T-cell (primary cell): ENCODE measurements around the gene ENOX1. TPM values are rescaled to one million over a fixed set of nuclear protein-coding genes. Genes with fewer than 3 reads are reported as not detected.

ENCODE experiments used
- ATAC-seq, 4 experiments: fragments of 200-7000 bp in 3 of 4; fragments of 150-1000 bp in 1 of 4; cut with Tn5 transposase; replicated peaks in 1 of 4; 1 replicate in 3 of 4; 2 replicates in 1 of 4; pipeline ENCODE4 v1.10.0; 2021; ENCODE audit warnings: moderate library complexity in 3 of 4, mild to moderate bottlenecking in 2 of 4, moderate number of reproducible peaks in 1 of 4
- CTCF ChIA-PET, 2 donors: fragments of 300-600 bp; sonication (Branson Sonifier 250); formaldehyde crosslinking; loops; one replicate each; lab custom pipeline; 2022; ENCODE audit warnings: antibody characterized with exemption in 2 of 2; lab: Charles Lee
- POLR2A ChIA-PET, 2 donors: fragments of 300-600 bp; sonication (Branson Sonifier 250); formaldehyde crosslinking; loops; one replicate each; lab custom pipeline; 2022; ENCODE audit warnings: antibody characterized with exemption in 2 of 2; lab: Charles Lee
- DNase-seq, 35 experiments: peaks; one replicate each; pipeline versions ENCODE4 v3.0.0 to v3.0.0-alpha.2; 2013 to 2023
- H3K27ac ChIP-seq: one replicate; pipeline ENCODE4 v1.5.1; 2013; ENCODE audit warnings: low read length
- H3K27me3 ChIP-seq, 2 experiments: replicated peaks in 1 of 2; 1 replicate in 1 of 2; 2 replicates in 1 of 2; pipeline versions ENCODE4 v1.6.1 to v1.7.0; 2013; ENCODE audit warnings: low read length in 1 of 2, mixed read lengths in 1 of 2; ENCODE audit not compliant: control insufficient read depth in 2 of 2, insufficient read depth in 2 of 2; ENCODE audit errors: extremely low read depth in 1 of 2
- H3K36me3 ChIP-seq, 2 donors: 1 replicate in 1 of 2; 2 replicates in 1 of 2; pipeline versions ENCODE4 v1.6.1 to v1.7.0; 2013; ENCODE audit warnings: low read length in 1 of 2; ENCODE audit not compliant: control insufficient read depth in 2 of 2, insufficient read depth in 1 of 2; ENCODE audit errors: extremely low read depth in 1 of 2
- H3K4me1 ChIP-seq, 2 experiments: 1 replicate in 1 of 2; 2 replicates in 1 of 2; pipeline versions ENCODE4 v1.6.1 to v1.7.0; 2013; ENCODE audit warnings: low read length in 2 of 2, mixed read lengths in 1 of 2; ENCODE audit not compliant: insufficient read depth in 2 of 2, control insufficient read depth in 1 of 2; ENCODE audit errors: extremely low read depth in 1 of 2
- H3K4me3 ChIP-seq, 2 donors: 1 replicate in 1 of 2; 2 replicates in 1 of 2; pipeline versions ENCODE4 v1.5.1 to v1.7.0; 2013; ENCODE audit warnings: mild to moderate bottlenecking in 2 of 2, low read length in 1 of 2, moderate library complexity in 1 of 2; ENCODE audit not compliant: control insufficient read depth in 1 of 2; ENCODE audit errors: extremely low read depth in 1 of 2
- H3K9me3 ChIP-seq: 2 replicates; pipeline ENCODE4 v1.7.0; 2013
- H3K27ac Mint-ChIP-seq, 2 donors: one replicate each; pipeline ENCODE4 v1.8.0; 2020 to 2021; ENCODE audit warnings: mild to moderate bottlenecking in 2 of 2, mixed read lengths in 2 of 2
- H3K27me3 Mint-ChIP-seq, 2 donors: one replicate each; pipeline ENCODE4 v1.8.0; 2021 to 2022; ENCODE audit warnings: mixed read lengths in 2 of 2
- H3K36me3 Mint-ChIP-seq: one replicate; pipeline ENCODE4 v1.8.0; 2021; ENCODE audit warnings: mixed read lengths
- H3K4me1 Mint-ChIP-seq, 3 donors: one replicate each; pipeline ENCODE4 v1.8.0; 2020 to 2022; ENCODE audit warnings: mixed read lengths in 3 of 3, mild to moderate bottlenecking in 1 of 3
- H3K4me3 Mint-ChIP-seq, 3 donors: one replicate each; pipeline ENCODE4 v1.8.0; 2020 to 2022; ENCODE audit warnings: mild to moderate bottlenecking in 3 of 3, mixed read lengths in 3 of 3, moderate library complexity in 3 of 3
- H3K9me3 Mint-ChIP-seq, 3 donors: one replicate each; pipeline ENCODE4 v1.8.0; 2020 to 2022; ENCODE audit warnings: mixed read lengths in 3 of 3
- WGBS: methylation state at CpG from one replicate; pipeline ENCODE4 v1.1.5; 2013; ENCODE audit warnings: missing lambda C conversion rate; ENCODE audit not compliant: insufficient coverage; 5-methylcytosine and 5-hydroxymethylcytosine counted together
- total RNA-seq, 35 experiments: library from RNA in 6 of 35; stranded (reverse) in 6 of 35; fragments of 120-200 nt in 1 of 35; gene quantifications; one replicate each; pipeline versions ENCODE4 v1.2.1 to v1.2.4 and lab custom pipeline; 2013 to 2026

The ENOX1 gene
- total RNA-seq, 5 donors from 2014 or later (not counting 1 experiment from before 2014, with no cell fraction given) = 0.10 TPM; not detected in 4

DNA sequence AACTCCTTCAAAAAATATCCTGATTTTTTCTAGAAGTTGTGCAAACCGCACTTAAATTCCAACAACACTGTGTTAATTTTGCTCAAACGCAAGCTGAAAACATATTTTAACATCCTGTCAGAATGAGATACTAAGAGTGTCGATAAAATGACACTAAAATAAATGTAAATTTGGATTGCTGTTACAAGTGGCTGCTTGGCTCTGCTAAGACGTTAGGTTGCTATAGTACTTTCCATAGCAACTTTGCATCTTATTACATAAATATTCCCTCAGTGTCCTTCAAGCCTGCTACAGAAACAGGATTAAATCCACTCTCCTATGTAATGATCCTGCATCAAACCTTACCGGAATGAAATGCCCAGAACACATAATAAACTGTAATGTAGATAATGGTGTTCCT lies 471.2 kb downstream of the ENOX1 start:
- no peaks in the 10 kb centered on the region for H3K36me3 Mint-ChIP-seq
- no peak overlapping the region for H3K4me3 ChIP-seq
- WGBS = no CpG with 5 or more reads among the region's 5 CpGs
- H3K27me3 Mint-ChIP-seq = peaks cover 9 to 10% of the 10 kb centered on the region in 2 donors
- CTCF ChIA-PET = no interaction called here
- no peak for DNase-seq
- H3K9me3 Mint-ChIP-seq = no peaks in the 10 kb centered on the region
- peaks cover 0 to 6% of the 10 kb centered on the region in 2 experiments for H3K27me3 ChIP-seq
- H3K9me3 ChIP-seq = no peaks in the 10 kb centered on the region
- no peaks in the 10 kb centered on the region for H3K4me1 ChIP-seq
- POLR2A ChIA-PET = no interaction called here
- H3K36me3 ChIP-seq = no peaks in the 10 kb centered on the region
- H3K27ac ChIP-seq = no peak overlapping the region
- no peaks in the 10 kb centered on the region for H3K4me1 Mint-ChIP-seq
- H3K27ac Mint-ChIP-seq = no peak overlapping the region
- ATAC-seq = no peak
- H3K4me3 Mint-ChIP-seq = no peak overlapping the region

DNA sequence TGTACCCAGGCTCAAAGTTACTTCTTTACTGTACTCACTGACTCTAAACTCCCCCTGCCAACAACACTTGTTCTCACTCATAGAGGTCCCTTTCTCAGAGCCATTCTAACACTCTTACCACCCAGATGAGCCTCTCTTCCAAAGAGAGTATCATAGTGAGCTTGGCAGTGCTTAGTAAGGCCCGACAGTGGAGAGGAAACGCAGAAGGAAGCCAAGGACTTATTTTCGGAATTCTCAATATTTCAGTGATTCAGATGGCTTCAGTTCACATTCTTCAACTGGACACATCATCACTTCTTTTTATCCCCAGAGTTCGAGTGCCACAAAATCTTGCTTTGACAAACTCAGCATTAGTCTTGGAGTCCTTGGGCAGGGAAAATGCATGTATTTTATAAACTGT lies 477.5 kb downstream of the ENOX1 start:
- H3K4me3 ChIP-seq = no peak overlapping the region
- no peaks in the 10 kb centered on the region for H3K4me1 Mint-ChIP-seq
- H3K9me3 ChIP-seq = no peaks in the 10 kb centered on the region
- ChIA-PET CTCF (no interaction called here), POLR2A (no interaction called here)
- no peaks in the 10 kb centered on the region for H3K36me3 Mint-ChIP-seq
- no peak overlapping the region for H3K4me3 Mint-ChIP-seq
- ATAC-seq (no peak), DNase-seq (no peak)
- H3K27me3 Mint-ChIP-seq = peaks cover 13 to 20% of the 10 kb centered on the region in 2 donors
- no peaks in the 10 kb centered on the region for H3K9me3 Mint-ChIP-seq
- H3K27me3 ChIP-seq = peaks cover 0 to 5% of the 10 kb centered on the region in 2 experiments
- H3K36me3 ChIP-seq = no peaks in the 10 kb centered on the region
- no peaks in the 10 kb centered on the region for H3K4me1 ChIP-seq
- no peak overlapping the region for H3K27ac ChIP-seq
- H3K27ac Mint-ChIP-seq = no peak overlapping the region
- WGBS = 50% methylated on average over 2 of the region's 4 CpGs

DNA sequence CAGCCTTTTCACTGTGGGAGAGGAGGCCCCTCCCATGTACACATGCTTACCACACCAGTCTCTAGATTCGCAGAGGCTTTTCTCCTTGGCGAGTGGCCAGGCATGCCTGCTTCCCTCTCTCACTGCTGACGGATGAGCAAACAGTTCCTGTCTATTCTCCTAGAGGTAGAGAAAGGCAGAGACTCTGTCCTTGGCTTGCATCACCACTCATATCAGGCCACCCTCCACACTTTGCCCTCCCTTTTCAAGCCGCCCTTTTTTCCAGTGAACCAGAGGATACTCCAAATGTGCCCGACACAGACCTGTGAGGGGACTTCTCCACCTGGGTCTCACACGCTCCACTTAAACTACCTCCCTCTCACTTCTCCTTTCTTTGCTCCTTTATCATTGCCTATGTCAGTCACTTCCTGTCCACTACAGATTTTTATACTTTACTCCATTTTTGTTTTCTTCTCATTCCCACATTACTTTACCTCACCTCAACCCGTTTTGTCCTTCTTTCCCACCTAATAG lies 478.8 kb downstream of the ENOX1 start:
- no peak overlapping the region for H3K4me3 ChIP-seq
- ChIA-PET POLR2A (no interaction called here), CTCF (no interaction called here)
- no peaks in the 10 kb centered on the region for H3K9me3 Mint-ChIP-seq
- H3K27ac Mint-ChIP-seq = no peak overlapping the region
- peaks cover 16 to 20% of the 10 kb centered on the region in 2 donors for H3K27me3 Mint-ChIP-seq
- no peaks in the 10 kb centered on the region for H3K36me3 Mint-ChIP-seq
- DNase-seq = peak in 2 of 35 experiments; percentile 4 to 22
- no peak overlapping the region for H3K27ac ChIP-seq
- no peaks in the 10 kb centered on the region for H3K4me1 ChIP-seq
- H3K4me1 Mint-ChIP-seq = no peaks in the 10 kb centered on the region
- H3K9me3 ChIP-seq = no peaks in the 10 kb centered on the region
- no peaks in the 10 kb centered on the region for H3K36me3 ChIP-seq
- peaks cover 0 to 5% of the 10 kb centered on the region in 2 experiments for H3K27me3 ChIP-seq
- H3K4me3 Mint-ChIP-seq = no peak overlapping the region
- ATAC-seq = no peak
- 30% methylated on average over 6 of the region's 7 CpGs for WGBS

DNA sequence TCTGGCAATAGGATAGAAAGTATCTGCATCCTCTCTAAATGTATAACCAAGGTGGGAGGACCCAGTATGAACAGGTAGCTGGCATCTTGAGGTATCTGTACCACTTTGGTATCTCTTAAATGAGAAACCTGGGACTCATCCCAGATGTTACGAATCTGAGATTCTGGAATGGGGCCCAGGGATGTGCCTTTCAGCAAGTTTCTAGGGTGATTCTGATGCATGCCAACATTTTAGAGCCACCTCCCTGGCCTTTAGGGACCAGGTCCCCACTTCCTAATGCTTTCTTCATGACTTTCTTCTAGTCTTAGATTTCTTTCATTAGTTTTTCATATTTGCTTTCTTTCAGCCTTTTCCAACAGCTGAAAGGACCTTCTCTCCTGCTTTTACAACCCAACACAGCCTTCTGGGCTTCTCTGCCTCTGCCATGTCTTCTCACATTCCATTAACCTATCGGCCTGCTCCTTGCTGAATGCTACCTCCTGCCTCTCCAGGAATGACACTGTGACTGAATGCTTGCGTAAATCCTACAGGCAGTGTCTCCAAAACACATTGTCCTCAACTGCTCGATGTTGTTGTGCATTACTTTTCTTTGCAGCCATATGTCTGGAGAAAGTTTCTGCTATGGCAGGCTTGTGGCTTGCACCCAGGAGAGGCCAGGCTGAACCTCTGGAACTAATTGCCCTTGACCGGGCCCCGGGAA lies 479.4 kb downstream of the ENOX1 start:
- no peaks in the 10 kb centered on the region for H3K9me3 ChIP-seq
- H3K27ac ChIP-seq = no peak overlapping the region
- H3K36me3 ChIP-seq = no peaks in the 10 kb centered on the region
- no peak overlapping the region for H3K27ac Mint-ChIP-seq
- DNase-seq (no peak), ATAC-seq (no peak)
- H3K4me3 Mint-ChIP-seq = no peak overlapping the region
- no peaks in the 10 kb centered on the region for H3K4me1 ChIP-seq
- H3K36me3 Mint-ChIP-seq = no peaks in the 10 kb centered on the region
- 70% methylated on average over 5 of the region's 6 CpGs for WGBS
- ChIA-PET CTCF (no interaction called here), POLR2A (no interaction called here)
- H3K4me1 Mint-ChIP-seq = no peaks in the 10 kb centered on the region
- peaks cover 16 to 20% of the 10 kb centered on the region in 2 donors for H3K27me3 Mint-ChIP-seq
- H3K9me3 Mint-ChIP-seq = no peaks in the 10 kb centered on the region
- no peak overlapping the region for H3K4me3 ChIP-seq
- H3K27me3 ChIP-seq = peaks cover 0 to 5% of the 10 kb centered on the region in 2 experiments

DNA sequence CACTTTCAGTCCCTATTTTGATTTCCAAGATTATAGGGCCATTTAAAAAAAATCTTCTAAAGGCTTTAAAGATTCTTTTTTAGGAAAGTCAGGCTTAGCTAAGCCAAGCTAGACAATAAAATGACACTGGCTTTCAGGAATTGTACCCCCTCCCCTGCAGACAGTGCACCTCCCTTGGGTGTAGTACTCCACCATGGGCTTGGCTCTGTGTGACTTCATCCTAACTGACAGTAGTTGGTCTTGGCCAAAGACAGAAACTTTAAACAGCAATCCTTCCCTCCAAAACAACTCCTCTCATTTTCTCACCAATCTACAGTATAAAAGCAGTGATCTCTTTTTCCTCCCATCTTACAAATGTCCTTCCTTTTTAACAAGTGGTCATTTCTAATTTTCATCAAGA lies 480.4 kb downstream of the ENOX1 start:
- H3K27ac ChIP-seq = no peak overlapping the region
- CTCF ChIA-PET = no interaction called here
- Mint-ChIP-seq H3K9me3 (no peaks in the 10 kb centered on the region), H3K4me1 (no peaks in the 10 kb centered on the region), H3K27me3 (peaks cover 13 to 16% of the 10 kb centered on the region in 2 donors), H3K36me3 (no peaks in the 10 kb centered on the region), H3K4me3 (no peak overlapping the region), H3K27ac (no peak overlapping the region)
- H3K27me3 ChIP-seq = peaks cover 0 to 5% of the 10 kb centered on the region in 2 experiments
- H3K9me3 ChIP-seq = no peaks in the 10 kb centered on the region
- no peak for ATAC-seq
- POLR2A ChIA-PET = no interaction called here
- no peak for DNase-seq
- H3K36me3 ChIP-seq = no peaks in the 10 kb centered on the region
- no peak overlapping the region for H3K4me3 ChIP-seq
- no peaks in the 10 kb centered on the region for H3K4me1 ChIP-seq

DNA sequence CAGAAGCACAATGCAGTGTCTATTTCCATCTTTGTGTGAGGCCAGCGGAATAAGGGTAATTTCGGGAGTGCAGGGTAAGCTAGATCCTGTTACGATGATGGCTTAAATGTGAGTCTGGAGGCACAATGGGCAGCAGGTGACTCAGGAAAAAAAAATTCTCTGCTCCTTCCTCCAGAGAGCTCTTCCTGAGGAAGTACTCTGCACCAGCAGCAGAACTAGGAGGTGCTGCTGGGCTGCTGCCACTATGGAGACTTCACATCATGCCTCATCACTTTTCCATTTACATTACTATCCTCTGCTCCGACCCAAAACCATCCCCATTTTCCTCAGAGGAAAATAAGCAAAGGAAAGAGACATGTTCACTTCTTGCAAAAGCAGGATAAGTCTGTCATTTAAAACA lies 481.4 kb downstream of the ENOX1 start:
- Histone ChIP-seq H3K9me3 (no peaks in the 10 kb centered on the region), H3K36me3 (no peaks in the 10 kb centered on the region), H3K4me1 (no peaks in the 10 kb centered on the region), H3K27me3 (peaks cover 0 to 5% of the 10 kb centered on the region in 2 experiments), H3K4me3 (no peak overlapping the region), H3K27ac (no peak overlapping the region)
- Mint-ChIP-seq H3K4me3 (no peak overlapping the region), H3K36me3 (no peaks in the 10 kb centered on the region), H3K27me3 (peaks cover 12 to 16% of the 10 kb centered on the region in 2 donors), H3K9me3 (no peaks in the 10 kb centered on the region), H3K27ac (no peak overlapping the region), H3K4me1 (no peaks in the 10 kb centered on the region)
- no peak for DNase-seq
- ChIA-PET CTCF (no interaction called here), POLR2A (no interaction called here)
- no CpG with 5 or more reads among the region's 4 CpGs for WGBS
- ATAC-seq = no peak
